ENCODE results near the gene CFAP410. TPM values are rescaled to one million over a fixed set of nuclear protein-coding genes. Genes with fewer than 3 reads are reported as not detected.

Gene CFAP410
- total RNA-seq, 4 donors from 2014 or later, result 20.5 to 50.6 (median 39.9) TPM

- DNase-seq, result no peak
- TF ChIP-seq POLR2A (IDR thresholded peaks at IDR 0.05), result no peak
- TF ChIP-seq, protein P1, sequence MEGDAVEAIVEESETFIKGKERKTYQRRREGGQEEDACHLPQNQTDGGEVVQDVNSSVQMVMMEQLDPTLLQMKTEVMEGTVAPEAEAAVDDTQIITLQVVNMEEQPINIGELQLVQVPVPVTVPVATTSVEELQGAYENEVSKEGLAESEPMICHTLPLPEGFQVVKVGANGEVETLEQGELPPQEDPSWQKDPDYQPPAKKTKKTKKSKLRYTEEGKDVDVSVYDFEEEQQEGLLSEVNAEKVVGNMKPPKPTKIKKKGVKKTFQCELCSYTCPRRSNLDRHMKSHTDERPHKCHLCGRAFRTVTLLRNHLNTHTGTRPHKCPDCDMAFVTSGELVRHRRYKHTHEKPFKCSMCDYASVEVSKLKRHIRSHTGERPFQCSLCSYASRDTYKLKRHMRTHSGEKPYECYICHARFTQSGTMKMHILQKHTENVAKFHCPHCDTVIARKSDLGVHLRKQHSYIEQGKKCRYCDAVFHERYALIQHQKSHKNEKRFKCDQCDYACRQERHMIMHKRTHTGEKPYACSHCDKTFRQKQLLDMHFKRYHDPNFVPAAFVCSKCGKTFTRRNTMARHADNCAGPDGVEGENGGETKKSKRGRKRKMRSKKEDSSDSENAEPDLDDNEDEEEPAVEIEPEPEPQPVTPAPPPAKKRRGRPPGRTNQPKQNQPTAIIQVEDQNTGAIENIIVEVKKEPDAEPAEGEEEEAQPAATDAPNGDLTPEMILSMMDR (IDR thresholded peaks at IDR 0.05), result peak in 3 of 6 experiments; percentile 37 to 49 (median 39)
- Histone ChIP-seq H3K27me3 (no peaks in the 10 kb centered on the region), H3K36me3 (no peaks in the 10 kb centered on the region), H3K27ac (peak overlapping the region in 1 of 4 donors; percentile 3), H3K4me1 (peaks cover 13 to 44% (median 24%) of the 10 kb centered on the region in 4 donors), H3K9me3 (no peaks in the 10 kb centered on the region), H3K4me3 (no peak overlapping the region)
Observed at GRCh38 chr21:44298301-44298700, 40.9 kb downstream of the CFAP410 start.

GRCh38 chr21:44297525-44298290, 41.5 kb downstream of the CFAP410 start:
- DNase-seq, result peak; percentile 81 to 93 (median 91)
- no peak for TF ChIP-seq POLR2A (IDR thresholded peaks at IDR 0.05)
- TF ChIP-seq, protein P1 (IDR thresholded peaks at IDR 0.05), result peak; percentile 64 to 93 (median 83)
- no peaks in the 10 kb centered on the region for H3K9me3 ChIP-seq
- H3K36me3 ChIP-seq, result no peaks in the 10 kb centered on the region
- H3K27ac ChIP-seq, result peak overlapping the region in 2 of 4 donors; percentile 3 to 39
- no peak overlapping the region for H3K4me3 ChIP-seq
- H3K4me1 ChIP-seq, result peaks cover 11 to 38% (median 24%) of the 10 kb centered on the region in 4 donors
- no peaks in the 10 kb centered on the region for H3K27me3 ChIP-seq

GRCh38 chr21:44296916-44297315, 42.3 kb downstream of the CFAP410 start:
- no peak overlapping the region for H3K4me3 ChIP-seq
- H3K27me3 ChIP-seq, result no peaks in the 10 kb centered on the region
- no peak overlapping the region for H3K27ac ChIP-seq
- peaks cover 11 to 30% (median 21%) of the 10 kb centered on the region in 4 donors for H3K4me1 ChIP-seq
- no peaks in the 10 kb centered on the region for H3K36me3 ChIP-seq
- no peaks in the 10 kb centered on the region for H3K9me3 ChIP-seq
- TF ChIP-seq, protein P1 (IDR thresholded peaks at IDR 0.05), result no peak
- TF ChIP-seq POLR2A (IDR thresholded peaks at IDR 0.05), result no peak
- DNase-seq, result no peak

DNA sequence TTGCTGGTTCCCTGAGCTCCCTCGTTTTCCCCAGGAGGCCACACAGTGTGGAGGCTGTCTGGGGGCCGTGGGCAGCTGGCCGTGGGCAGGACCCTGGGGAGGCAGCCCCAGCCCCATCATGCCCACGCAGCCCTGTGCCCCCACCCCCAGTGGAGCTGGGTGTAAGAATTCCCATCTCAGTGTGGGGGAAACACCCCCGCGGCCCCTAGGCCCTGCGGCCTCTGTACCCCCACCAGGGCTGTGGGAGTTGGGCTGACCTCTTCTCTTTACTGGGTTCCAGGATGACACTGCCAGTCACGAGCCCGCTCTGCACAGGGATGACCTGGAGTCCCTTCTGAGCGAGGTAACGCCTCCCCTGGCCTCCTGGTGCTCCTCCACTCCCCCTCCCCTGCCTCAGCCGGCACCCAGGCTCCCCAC, 43.1 kb downstream of the CFAP410 start:
- DNase-seq, result no peak
- Histone ChIP-seq H3K36me3 (no peaks in the 10 kb centered on the region), H3K9me3 (no peaks in the 10 kb centered on the region), H3K4me3 (no peak overlapping the region), H3K27me3 (no peaks in the 10 kb centered on the region), H3K4me1 (peaks cover 5 to 22% (median 15%) of the 10 kb centered on the region in 4 donors), H3K27ac (no peak overlapping the region)
- TF ChIP-seq, protein P1 (IDR thresholded peaks at IDR 0.05), result no peak
- TF ChIP-seq POLR2A (IDR thresholded peaks at IDR 0.05), result no peak

DNA sequence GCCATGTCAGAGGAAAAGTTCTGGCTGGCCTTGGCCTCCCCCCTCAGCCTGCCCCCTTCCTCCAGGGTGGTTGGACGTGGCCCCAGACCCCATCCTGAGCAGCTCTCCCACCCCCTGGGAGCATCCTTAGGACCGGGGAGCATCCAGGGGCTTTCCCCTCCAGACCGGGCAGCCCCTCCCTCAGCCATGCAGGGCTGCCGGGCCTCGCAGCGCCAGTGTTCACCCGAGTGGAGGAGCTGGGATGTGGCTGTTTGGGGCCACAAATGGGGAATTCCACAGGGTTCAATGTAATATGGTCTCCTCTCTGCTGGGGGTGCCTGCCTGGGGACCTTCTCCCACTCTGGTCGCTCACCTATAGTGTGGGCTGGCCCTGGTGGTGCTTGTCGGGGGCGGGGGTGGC, 43.5 kb downstream of the CFAP410 start:
- DNase-seq, result no peak

More for the DNA sequence above, 43.5 kb downstream of the CFAP410 start:
- TF ChIP-seq, protein P1 (IDR thresholded peaks at IDR 0.05), result no peak
- no peak for TF ChIP-seq POLR2A (IDR thresholded peaks at IDR 0.05)
- peaks cover 5 to 19% (median 10%) of the 10 kb centered on the region in 4 donors for H3K4me1 ChIP-seq
- no peak overlapping the region for H3K27ac ChIP-seq
- H3K4me3 ChIP-seq, result no peak overlapping the region
- no peaks in the 10 kb centered on the region for H3K36me3 ChIP-seq
- no peaks in the 10 kb centered on the region for H3K9me3 ChIP-seq
- no peaks in the 10 kb centered on the region for H3K27me3 ChIP-seq

Measured in Peyer's patch (tissue), 4 donors.